GM12865 (cell line): Measurements from ENCODE around the gene BRK1.
"Not testable (repeated sequence)": the region's sequence is repeated elsewhere in the genome, so short reads cannot be mapped to it uniquely, and the experiment has no call there.

Experiments used
- DNase-seq: peaks from one replicate; pipeline ENCODE4 v3.0.0; 2010; ENCODE audit warnings: low read depth
- H3K4me3 ChIP-seq: 2 replicates; pipeline ENCODE4 v1.5.1; 2011; ENCODE audit warnings: mild to moderate bottlenecking, low read depth, low read length, control low read depth
- TF ChIP-seq, protein P1 (sequence below): IDR thresholded peaks from 2 replicates; pipeline ENCODE4 v1.5.1; 2011; ENCODE audit warnings: low read length, control low read depth, low read depth, inconsistent platforms; ENCODE audit not compliant: insufficient read depth; ENCODE audit errors: missing control alignments

Gene BRK1

DNA sequence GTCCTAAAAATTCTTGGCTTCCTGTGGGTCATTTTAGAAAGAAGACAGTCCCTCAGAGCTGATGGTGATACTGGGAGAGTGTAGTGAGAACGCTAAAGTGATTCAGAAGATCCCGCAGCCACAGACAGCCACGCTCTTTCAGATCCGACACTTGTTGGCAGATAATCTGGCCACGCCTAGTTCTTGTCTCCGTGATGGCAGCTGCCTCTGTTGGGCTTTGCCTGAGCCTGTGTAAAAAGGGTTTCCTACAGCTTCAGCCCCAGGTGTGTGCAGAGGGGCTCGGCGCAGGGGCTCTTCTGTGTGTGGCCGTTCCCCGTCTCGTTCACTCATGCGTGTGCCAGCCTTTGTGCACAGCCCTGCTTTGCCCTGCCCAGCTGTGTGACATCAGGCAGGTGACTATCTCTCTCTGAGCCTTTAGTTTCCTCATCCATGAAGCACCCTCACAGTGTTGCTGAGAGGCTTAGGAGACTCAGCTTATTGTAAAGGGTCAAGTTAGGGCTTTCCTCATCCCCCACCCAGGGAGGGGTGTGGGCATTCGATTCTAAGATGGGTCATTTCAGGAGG, 55.5 kb downstream of the BRK1 start:
- TF ChIP-seq, protein P1, sequence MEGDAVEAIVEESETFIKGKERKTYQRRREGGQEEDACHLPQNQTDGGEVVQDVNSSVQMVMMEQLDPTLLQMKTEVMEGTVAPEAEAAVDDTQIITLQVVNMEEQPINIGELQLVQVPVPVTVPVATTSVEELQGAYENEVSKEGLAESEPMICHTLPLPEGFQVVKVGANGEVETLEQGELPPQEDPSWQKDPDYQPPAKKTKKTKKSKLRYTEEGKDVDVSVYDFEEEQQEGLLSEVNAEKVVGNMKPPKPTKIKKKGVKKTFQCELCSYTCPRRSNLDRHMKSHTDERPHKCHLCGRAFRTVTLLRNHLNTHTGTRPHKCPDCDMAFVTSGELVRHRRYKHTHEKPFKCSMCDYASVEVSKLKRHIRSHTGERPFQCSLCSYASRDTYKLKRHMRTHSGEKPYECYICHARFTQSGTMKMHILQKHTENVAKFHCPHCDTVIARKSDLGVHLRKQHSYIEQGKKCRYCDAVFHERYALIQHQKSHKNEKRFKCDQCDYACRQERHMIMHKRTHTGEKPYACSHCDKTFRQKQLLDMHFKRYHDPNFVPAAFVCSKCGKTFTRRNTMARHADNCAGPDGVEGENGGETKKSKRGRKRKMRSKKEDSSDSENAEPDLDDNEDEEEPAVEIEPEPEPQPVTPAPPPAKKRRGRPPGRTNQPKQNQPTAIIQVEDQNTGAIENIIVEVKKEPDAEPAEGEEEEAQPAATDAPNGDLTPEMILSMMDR, result no peak
- DNase-seq, result peak; percentile 57
- no peak overlapping the region for H3K4me3 ChIP-seq

DNA sequence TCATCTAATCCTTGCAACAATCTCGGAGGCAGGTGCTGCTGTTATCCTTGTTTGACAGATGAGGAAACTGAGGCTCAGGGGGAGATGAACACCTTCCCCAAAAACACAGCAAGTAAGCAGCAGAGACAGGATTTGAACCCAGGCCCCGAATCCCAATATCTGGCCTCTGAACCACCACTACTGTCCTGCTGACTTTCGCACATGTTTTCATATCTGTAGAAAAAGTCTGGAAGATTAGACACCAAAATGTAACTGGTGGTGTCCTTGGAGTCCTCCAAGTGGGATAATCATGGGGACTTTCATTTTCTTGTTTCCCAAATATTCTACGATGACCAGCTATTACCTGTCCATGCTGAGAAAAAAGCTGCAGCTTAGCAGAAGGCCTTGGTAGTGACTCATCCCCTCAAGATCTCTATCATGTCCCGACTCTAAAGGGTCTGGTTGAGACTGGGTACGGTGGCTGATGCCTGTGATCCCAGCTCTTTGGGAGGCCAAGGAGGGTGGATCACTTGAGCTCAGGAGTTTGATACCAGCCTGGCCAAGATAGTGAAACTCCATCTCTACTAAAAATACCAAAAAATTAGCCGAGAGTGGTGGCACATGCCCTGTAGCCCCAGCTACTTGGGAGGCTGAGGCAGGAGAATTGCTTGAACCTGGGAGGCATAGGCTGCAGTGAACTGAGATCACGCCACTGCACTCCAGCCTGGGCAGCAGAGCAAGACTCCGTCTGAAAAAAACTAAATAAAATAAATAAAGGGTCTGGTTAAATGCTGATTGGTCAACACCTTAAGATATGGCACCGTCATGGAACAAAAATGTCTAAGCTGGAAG, 57.8 kb downstream of the BRK1 start:
- no peak for DNase-seq
- TF ChIP-seq, protein P1, result no peak
- H3K4me3 ChIP-seq, result no peak overlapping the region

GRCh38 chr3:10173926-10174435, 58.5 kb downstream of the BRK1 start:
- TF ChIP-seq, protein P1, result no peak
- H3K4me3 ChIP-seq, result no peak overlapping the region
- DNase-seq, result peak; percentile 36

DNA sequence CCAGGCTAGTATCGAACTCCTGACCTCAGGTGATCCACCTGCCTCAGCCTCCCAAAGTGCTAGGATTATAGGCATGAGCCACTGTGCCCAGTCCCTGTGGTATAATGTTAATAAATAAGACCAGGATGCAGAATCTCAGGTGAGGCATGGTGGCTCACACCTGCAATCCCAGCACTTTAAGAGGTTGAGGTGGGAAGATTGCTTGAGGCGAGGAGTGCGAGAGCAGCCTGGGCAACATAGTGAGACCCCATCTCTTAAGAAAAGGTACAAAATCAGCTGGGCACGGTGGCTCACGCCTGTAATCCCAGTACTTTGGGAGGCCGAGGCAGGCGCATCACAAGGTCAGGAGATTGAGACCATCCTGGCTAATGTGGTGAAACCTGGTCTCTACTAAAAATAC, 59.9 kb downstream of the BRK1 start:
- not testable (repeated sequence) for H3K4me3 ChIP-seq, DNase-seq

DNA sequence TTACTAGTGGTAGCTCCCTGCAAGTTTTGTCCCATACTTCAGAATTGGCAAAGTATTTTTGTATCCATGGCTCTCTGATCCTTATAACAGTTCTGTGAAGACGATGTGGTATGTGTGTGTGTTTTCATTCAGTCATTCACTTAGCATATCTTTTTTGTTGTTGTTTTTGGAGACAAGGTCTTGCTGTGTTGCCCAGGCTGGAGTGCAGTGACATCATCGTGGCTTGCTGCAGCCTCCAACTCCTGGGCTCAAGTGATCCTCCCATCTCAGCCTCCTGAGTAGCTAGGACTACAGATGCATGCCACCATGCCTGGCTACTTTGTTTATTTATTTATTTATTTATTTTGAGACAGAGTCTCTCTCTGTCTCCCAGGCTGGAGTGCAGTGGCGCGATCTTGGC, 60.7 kb downstream of the BRK1 start:
- DNase-seq, H3K4me3 ChIP-seq: not testable (repeated sequence)
